ENCODE results near the gene SLC25A20.
A peak's percentile ranks its signal among the peaks of the same experiment; 100 is the strongest.

The SLC25A20 gene

DNA sequence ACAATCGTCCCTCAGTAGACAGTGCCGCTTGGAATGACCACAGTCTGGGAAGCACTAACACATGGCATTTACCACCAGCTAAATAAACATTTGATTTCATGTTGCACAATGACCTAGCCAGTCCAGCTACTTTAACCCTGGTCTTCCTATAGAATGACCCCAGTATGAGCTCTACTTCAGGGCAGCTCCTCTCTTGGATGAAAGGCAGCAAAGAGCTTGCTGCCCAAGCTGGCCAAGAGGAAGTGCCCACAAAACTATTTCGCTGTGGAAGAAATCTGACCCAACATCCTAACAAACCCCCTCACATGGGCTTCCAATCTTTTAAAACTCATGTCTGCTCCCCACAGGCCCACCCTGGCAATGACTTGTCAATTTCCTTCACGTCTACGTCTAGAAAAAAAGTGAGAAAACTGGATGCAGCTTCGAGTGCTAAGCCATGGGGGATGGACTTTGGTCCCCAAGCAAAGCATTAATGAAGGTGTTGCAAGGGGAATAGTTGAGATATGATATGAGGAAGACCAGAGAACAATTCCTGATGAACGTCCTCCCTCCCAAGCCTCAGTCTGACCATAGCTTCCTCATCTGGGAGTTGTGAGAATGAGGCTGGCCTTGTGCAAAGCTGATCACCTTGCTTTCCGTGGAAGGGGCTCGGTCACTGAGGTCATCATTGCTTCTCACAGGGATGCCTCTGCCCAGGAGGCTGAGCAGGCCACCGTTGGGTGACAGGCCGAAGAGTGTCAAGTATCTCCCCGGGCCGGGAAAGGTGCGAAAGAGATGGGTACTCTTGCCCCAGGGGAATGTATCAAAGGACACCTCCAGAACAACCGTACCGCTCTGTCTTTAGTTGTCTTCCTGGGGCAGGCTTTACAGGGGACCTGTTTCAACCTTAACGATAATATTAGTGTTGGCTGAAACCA, 964 bp downstream of the SLC25A20 start:
- no peak for DNase-seq (ENCODE audit: low read depth)

GRCh38 chr3:48896936-48897335, 1.7 kb downstream of the SLC25A20 start:
- no peak for DNase-seq (ENCODE audit: low read depth)

DNA sequence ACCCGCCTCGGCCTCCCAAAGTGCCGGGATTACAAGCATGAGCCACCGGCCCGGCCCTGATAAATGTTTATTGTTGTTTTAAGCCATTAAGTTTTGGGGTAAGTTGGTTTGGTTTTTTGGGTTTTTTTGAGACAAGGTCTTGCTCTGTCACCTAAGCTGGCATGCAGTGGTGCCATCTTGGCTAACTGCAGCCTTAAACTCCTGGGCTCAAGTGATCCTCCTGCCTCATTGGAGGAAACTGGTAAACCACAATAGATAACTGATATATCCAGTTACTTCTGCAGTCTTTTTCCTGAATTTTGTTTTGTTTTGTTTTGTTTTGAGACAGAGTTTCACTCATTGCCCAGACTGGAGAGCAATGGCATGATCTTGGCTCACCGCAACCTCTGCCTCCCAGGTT, 4.2 kb downstream of the SLC25A20 start:
- no peak for DNase-seq (ENCODE audit: low read depth)

GRCh38 chr3:48891606-48892005, 7.1 kb downstream of the SLC25A20 start:
- no peak for DNase-seq (ENCODE audit: low read depth)

- DNase-seq (ENCODE audit: low read depth), result no peak
These were observed 12.9 kb downstream of the SLC25A20 start for GRCh38 chr3:48885753-48886152.

DNA sequence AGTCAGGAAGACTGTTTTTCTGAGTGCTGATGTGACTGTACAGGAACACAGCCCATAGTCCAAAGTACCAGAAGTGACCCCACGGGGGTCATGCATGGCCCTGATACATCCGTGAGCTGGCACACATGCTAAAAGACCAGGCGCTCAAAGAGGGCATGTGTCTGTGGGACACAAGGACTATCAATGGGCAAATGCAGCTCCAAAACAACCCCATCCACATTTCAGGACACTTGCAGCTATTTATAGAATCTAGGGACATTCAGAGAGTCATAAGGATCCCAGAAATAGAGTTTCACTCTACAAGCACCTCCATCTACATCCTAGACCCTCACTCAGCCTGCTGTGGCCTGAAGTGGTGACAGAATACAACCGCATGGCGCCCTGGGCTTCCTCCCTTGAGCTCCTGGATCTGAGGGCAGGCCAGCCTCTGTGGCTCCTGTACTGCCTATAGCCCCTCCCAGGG, 17.0 kb downstream of the SLC25A20 start:
- no peak for DNase-seq (ENCODE audit: low read depth)

DNA sequence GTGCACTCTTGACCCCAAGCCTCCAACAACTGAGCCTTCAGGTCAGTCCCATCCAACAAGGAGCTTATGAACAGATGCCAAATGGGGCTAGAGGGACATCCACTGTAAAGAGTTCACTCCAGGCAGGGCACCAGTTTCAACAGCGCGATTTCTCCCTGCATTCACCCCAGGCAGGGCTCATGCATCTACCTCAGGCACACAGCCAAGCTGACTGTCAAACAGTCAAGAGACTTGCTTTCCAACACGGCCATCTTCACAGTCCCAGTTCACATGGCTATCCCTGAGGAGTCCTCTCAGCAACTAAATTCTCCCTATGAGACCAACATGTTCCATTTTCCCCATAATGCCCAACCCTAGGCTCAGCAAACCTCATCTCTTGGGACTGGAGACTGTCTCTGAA, 17.7 kb downstream of the SLC25A20 start:
- no peak for DNase-seq (ENCODE audit: low read depth)

GRCh38 chr3:48879994-48880377, 18.7 kb downstream of the SLC25A20 start:
- no peak for DNase-seq (ENCODE audit: low read depth)

DNA sequence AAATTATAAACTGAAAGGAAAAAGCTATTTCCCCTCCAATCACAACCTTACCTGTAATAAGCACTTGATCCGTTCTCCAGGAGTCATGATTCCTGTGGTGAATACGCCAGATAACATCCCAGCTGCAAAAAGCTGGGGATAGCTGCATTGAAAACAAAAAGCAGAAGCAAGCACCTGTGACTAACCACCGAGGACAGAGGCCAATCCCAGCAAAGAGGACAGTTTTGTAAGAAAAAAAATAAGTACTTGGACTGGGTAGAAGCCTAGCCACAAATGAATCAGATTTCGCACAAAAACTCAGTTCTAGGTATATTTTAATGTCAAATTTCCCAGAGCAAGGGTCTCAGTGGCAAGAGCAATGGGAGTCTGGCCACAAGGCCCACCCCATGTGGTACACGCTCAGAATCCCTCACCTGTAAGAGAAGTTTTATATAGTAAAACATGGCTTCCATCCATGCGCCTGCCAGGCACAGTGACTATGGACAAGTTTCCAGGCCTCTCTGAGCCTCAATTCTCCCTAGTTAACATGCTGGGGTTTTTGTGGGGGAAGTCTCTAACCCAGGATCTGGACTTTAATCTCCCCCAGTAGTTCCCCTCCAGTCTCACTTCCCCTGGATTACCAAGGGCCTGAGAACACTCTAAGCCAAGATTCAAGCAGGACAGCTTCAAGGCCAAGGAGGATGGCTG, 19.2 kb downstream of the SLC25A20 start:
- no peak for DNase-seq (ENCODE audit: low read depth)

DNA sequence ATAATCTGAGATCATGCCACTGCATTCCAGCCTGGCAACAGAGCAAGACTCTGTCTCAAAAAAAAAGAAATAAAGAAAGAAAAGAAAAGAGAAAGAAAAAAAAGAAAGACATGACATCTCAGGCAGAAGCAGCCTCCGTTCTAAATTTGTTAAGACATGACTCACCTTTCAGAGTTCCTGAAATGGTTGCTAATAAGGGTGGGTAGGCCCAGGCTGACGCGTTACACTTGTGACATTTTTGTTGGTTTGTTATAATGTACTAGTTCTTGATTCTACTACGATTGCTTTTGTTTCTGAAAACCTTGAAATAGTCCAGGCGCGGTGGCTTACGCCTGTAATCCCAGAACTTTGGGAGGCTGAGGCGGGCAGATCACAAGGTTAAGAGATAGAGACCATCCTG, 21.0 kb downstream of the SLC25A20 start:
- no peak for DNase-seq (ENCODE audit: low read depth)

DNA sequence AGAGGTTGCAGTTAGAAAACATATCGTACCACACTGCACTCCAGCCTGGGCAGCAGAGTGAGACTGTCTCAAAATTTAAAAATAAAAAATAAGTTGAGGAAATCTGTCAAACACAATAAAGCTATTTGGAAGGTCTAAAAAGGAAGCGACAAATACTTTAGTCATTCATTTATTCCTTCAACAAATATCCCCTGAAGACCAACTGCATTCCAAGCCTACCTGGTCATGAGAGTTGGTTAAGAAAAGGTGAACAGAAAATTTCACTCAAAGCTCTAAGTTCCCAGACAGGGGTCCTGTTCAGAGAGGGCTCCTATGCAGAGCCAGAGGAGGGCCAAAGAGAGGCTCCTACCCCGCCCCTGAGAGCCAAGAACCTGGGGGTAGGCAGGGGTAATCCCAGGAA, 35.6 kb downstream of the SLC25A20 start:
- DNase-seq (ENCODE audit: low read depth), result peak; percentile 19

DNA sequence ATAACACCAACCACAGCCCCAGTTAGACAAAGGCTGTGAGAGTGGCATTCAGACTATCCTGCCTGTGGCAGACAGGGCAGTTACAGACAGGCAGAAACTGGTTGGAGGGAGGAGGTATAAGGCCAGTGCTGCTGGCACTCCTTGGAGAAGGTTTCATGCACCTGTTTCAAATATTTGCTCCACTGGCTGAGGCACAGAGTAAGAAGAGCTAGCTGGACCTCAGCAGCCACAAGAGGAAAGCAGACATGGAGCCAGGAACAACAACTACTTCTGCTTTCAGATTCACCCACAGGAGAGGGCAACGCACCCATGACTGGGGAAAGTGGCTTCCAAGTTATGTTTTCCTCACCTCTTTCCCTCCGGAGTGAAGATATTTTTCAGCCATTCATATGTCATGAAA, 39.5 kb downstream of the SLC25A20 start:
- no peak for DNase-seq (ENCODE audit: low read depth)

DNA sequence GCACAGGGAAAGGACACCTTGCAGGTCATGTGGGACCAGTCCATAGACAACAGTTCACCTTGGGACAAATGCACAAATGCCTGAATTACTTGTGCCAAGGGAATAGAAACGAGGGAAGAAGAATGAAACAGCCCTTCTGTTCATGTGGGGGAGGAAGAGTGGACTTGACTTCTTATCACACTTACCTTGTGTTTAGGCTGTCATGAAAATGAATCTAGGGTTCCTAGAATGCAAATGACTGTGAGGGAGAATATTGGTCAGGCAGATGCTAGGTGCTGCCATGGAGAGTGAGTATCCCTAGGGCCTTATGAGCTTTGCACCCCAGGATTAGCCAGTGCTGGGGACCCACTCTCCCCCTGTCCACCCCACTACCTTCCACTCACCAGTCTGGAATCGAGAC, 40.0 kb downstream of the SLC25A20 start:
- no peak for DNase-seq (ENCODE audit: low read depth)

- no peak for DNase-seq (ENCODE audit: low read depth)
These were observed 41.0 kb downstream of the SLC25A20 start for GRCh38 chr3:48857641-48858040.

GRCh38 chr3:48856469-48856868, 42.2 kb downstream of the SLC25A20 start:
- DNase-seq (ENCODE audit: low read depth), result no peak

GRCh38 chr3:48855681-48856447, 42.8 kb downstream of the SLC25A20 start:
- no peak for DNase-seq (ENCODE audit: low read depth)

- DNase-seq (ENCODE audit: low read depth), result no peak
These were observed 46.5 kb downstream of the SLC25A20 start for GRCh38 chr3:48852151-48852550.

DNA sequence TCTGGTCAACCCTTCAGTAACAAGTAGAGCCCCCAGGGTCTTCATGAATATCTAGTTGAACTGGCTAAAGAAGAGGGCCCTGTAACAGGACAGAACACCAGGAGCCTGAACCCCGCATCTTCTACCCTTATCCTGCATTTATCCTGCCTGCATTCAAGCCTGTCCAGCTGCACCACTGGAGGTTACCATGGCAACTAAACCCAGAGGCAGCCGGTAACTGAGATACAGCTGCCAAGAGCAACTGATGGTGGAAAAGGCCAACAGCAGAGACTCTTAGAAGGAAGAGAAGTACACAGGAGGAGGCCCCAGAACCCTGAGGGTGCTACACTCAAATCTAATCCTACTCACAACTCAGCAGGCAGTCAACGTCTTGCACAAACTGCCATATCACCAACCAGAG, 47.3 kb downstream of the SLC25A20 start:
- no peak for DNase-seq (ENCODE audit: low read depth)

- DNase-seq (ENCODE audit: low read depth), result no peak
These were observed 49.7 kb downstream of the SLC25A20 start for GRCh38 chr3:48848816-48849515.

DNA sequence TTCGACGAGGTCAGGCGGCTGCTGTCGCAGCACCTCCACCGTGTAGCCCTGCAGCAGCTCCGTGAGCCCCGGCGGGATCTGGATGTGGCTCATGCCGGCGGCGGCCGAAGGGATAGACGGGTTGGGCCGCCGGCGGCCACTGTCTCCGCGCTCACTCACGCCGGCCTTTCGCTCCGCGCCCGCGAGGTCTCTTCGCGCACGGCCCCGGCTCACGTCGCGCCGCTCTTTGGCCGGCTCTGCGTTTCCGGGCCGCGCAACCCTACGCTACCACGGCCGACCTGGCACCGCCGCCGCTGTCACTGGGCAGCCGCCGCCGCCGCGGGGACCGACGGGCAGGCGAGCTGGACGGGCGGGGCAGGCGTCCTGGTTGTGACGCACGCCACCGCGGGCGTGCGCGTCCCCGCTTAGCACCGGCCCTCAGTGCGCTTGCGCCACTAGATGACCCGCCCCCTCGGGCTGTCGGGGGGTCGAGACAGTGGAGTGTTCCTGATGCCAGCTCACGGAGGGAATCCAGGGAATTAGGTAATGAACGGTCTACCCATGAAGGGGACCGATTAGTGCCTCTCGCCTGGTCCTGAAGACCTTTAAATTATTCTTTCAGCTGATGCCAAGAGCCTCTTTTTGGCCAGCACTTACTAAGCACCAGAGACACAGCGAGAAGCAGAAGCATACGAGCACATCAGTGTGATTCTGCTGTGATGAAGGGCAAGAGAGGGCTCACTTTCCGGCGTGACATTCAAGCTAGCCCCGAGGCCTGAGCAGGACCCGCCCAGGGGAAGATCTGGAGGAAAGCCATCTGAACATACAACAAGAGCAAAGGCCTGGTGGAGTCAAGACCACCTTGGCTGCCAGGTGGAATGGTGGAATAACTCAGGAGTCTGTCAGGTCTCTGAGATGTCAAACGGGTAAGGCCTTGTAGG, 50.9 kb downstream of the SLC25A20 start, which contains the start of gene PRKAR2A:
Gene PRKAR2A, minus strand, starts transcription at position 371 of the 920 bp plus-strand sequence. Its CDS starts 278 bp downstream, at position 93.
- peak; percentile 57 for DNase-seq (ENCODE audit: low read depth)

- peak; percentile 58 for DNase-seq (ENCODE audit: low read depth)
These were observed 51.6 kb downstream of the SLC25A20 start for GRCh38 chr3:48847053-48847503.
